ENCODE results near the gene MTMR1. TPM values are rescaled to one million over a fixed set of nuclear protein-coding genes. Genes with fewer than 3 reads are reported as not detected.

Gene MTMR1
- total RNA-seq, 2 experiments from 2014 or later, result 32.8 to 38.6 TPM

DNA sequence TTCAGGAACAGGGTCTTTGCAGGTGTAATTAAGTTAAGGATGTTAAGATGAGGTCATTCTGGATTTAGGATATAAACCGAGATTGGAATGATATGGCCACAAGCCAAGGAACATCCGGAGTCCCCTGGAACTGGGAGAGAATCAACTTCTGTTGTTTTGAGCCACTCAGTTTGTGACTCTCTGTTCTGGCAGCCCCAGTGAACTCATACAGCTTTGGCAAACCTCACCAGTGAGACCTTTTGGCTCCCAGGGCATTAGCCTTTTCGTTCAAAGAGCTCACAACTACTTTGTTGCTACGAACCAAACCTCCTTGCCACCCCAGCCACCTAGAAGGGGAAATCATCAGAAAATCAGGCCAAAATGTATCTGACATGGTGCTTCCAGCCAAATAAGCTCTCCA lies 80.4 kb downstream of the MTMR1 start:
- H3K27ac Mint-ChIP-seq, result no peak overlapping the region
- H3K4me1 Mint-ChIP-seq (ENCODE audit: low read depth), result peaks cover 5% of the 10 kb centered on the region
- no peak for DNase-seq
- ChIA-PET CTCF (interaction anchor here (3.9 kb wide), 1 partner anchor 309 kb away, joined by 80 read pairs; no protein-coding TSS in a partner anchor), POLR2A (no interaction called here)
- intact Hi-C loops (cut with micrococcal nuclease), result loop anchor here (5.0 to 10.0 kb wide), 2 partner anchors 131 to 309 kb away; no protein-coding TSS in a partner anchor
- H3K4me3 Mint-ChIP-seq, result no peak overlapping the region
- TF ChIP-seq, protein P1, sequence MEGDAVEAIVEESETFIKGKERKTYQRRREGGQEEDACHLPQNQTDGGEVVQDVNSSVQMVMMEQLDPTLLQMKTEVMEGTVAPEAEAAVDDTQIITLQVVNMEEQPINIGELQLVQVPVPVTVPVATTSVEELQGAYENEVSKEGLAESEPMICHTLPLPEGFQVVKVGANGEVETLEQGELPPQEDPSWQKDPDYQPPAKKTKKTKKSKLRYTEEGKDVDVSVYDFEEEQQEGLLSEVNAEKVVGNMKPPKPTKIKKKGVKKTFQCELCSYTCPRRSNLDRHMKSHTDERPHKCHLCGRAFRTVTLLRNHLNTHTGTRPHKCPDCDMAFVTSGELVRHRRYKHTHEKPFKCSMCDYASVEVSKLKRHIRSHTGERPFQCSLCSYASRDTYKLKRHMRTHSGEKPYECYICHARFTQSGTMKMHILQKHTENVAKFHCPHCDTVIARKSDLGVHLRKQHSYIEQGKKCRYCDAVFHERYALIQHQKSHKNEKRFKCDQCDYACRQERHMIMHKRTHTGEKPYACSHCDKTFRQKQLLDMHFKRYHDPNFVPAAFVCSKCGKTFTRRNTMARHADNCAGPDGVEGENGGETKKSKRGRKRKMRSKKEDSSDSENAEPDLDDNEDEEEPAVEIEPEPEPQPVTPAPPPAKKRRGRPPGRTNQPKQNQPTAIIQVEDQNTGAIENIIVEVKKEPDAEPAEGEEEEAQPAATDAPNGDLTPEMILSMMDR (IDR thresholded peaks at IDR 0.05), result no peak
- no peaks in the 10 kb centered on the region for H3K9me3 Mint-ChIP-seq
- ATAC-seq, result no peak
- no peaks in the 10 kb centered on the region for H3K36me3 Mint-ChIP-seq (ENCODE audit: low read depth)
- H3K27me3 Mint-ChIP-seq, result no peaks in the 10 kb centered on the region

DNA sequence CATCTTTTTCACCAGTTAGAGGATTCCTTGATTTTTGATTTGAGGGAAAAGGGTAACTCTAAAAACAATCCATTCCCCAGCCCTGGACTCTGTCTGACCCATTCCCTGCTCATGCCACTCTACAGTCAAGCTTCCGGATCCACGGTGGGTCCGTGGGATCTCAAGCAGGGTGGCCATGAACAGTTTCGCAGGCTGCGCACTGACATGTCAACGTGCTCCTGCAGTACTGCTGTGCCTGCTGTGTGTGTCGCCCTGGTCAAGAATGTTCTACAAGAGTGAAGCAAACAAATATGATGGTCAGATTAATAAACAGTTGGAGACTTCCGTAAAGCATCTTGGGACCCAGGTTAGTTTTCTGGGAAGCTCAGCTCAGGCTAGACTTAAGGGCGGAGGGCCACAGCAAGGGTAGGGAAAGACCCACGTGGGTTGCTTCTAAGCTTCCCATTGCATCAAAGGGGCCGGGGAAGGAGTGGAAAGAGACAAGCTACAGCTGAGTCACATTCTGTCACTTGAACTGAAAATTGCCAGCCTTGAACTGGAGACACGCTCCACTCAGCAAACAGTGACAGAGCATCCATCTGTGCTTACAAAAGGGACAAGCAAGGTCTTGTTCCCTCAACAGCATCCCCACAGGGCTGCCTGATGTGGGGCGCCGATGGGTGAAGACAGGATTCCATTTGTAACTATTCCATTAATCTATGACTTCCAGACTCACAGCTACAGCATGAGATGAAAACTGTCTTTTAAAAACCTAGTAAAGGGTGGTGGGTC lies 81.8 kb downstream of the MTMR1 start:
- intact Hi-C loops (cut with micrococcal nuclease), result loop anchor here (5.0 to 10.0 kb wide), 2 partner anchors 130 to 307 kb away; no protein-coding TSS in a partner anchor
- POLR2A ChIA-PET, result no interaction called here
- no peak overlapping the region for H3K4me3 Mint-ChIP-seq
- no peak overlapping the region for H3K27ac Mint-ChIP-seq
- no peaks in the 10 kb centered on the region for H3K9me3 Mint-ChIP-seq
- H3K36me3 Mint-ChIP-seq (ENCODE audit: low read depth), result no peaks in the 10 kb centered on the region
- CTCF ChIA-PET, result interaction anchor here (2.2 kb wide), 1 partner anchor 307 kb away, joined by 10 read pairs; no protein-coding TSS in a partner anchor
- peaks cover 15% of the 10 kb centered on the region for H3K4me1 Mint-ChIP-seq (ENCODE audit: low read depth)
- no peak for DNase-seq
- ATAC-seq, result no peak
- TF ChIP-seq, protein P1 (IDR thresholded peaks at IDR 0.05), result no peak
- no peaks in the 10 kb centered on the region for H3K27me3 Mint-ChIP-seq

DNA sequence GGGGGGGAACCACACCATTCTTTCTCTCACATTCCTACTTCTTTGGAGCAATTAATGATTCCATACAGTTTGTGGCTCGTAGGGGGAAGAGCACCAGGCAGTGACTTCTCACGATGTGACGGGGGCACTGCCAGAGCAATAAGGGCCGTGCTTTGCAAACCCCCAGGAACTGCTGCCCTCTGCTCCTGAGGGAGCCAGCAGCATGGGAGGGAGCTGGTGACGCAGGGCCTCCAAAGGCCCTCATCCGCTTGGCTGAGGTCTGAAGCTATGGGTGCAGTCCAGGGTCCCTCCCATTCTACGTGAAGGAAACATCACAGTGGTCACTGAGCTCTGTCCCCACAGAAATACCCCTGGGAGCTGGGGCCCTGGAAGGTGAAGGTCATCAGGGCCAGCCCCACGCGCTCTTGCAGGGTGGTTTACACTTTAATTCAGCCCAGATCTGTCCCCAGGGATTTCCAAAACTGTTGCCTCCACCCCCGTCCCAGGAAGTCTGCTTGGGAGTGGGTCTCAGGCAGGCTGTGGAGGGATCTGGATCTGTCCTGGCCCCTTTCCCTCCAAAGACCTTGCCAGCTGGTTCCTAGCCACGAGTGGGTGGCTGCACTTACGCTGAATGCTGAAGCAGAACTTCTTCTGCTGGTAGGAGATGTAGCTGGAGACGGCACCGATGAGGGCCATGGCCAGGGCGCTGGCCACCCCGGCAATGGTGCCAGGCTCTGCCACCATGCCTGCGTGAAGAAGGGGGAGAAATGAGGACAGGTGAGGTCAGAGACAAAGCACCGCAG lies 82.6 kb downstream of the MTMR1 start:
- H3K4me1 Mint-ChIP-seq (ENCODE audit: low read depth), result peaks cover 16% of the 10 kb centered on the region
- H3K9me3 Mint-ChIP-seq, result no peaks in the 10 kb centered on the region
- H3K36me3 Mint-ChIP-seq (ENCODE audit: low read depth), result no peaks in the 10 kb centered on the region
- CTCF ChIA-PET, result interaction anchor here (2.2 kb wide), 1 partner anchor 306 kb away, joined by 10 read pairs; no protein-coding TSS in a partner anchor
- no peak for DNase-seq
- no peaks in the 10 kb centered on the region for H3K27me3 Mint-ChIP-seq
- H3K27ac Mint-ChIP-seq, result no peak overlapping the region
- intact Hi-C loops (cut with micrococcal nuclease), result loop anchor here (10.0 kb wide), 1 partner anchor 129 kb away; no protein-coding TSS in a partner anchor
- no peak for ATAC-seq
- POLR2A ChIA-PET, result no interaction called here
- TF ChIP-seq, protein P1 (IDR thresholded peaks at IDR 0.05), result no peak
- H3K4me3 Mint-ChIP-seq, result no peak overlapping the region

DNA sequence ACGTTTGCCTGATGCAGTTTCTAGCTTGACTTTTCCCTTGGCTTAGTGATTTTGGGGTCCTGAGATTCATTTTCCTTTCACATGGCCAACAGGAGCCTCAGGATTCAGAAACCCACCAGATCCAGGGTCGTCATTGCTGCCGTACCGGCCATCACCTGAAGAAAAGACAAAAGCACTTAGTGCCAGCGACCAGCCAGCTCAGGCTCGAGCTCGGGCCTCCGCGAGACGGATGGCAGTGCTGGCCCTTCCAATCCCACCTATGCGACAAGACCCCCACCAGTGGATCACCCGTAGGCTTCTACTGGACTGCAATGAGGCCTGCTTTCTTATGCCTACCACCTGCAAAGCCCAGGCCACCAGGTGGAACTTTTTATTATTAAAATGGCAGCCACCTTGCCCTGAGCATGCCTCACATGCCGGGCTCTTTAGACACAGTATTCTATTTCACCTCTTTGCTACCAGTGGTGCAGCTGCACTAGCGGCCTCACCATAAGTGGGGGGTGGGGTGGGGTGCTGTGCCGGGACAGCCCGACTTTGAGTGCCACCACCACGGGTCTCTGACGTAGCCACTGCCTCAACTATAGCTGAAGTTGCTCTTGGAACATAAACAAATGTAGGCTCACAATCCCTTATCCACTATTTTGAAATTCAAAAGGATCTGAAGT lies 84.3 kb downstream of the MTMR1 start:
- intact Hi-C loops (cut with micrococcal nuclease), result loop anchor here (10.0 kb wide), 1 partner anchor 127 kb away; no protein-coding TSS in a partner anchor
- CTCF ChIA-PET, result interaction anchor here (1.2 kb wide), 1 partner anchor 123 kb away, joined by 3 read pairs; no protein-coding TSS in a partner anchor
- H3K4me1 Mint-ChIP-seq (ENCODE audit: low read depth), result peaks cover 16% of the 10 kb centered on the region

More for the DNA sequence above, 84.3 kb downstream of the MTMR1 start:
- DNase-seq, result no peak
- Mint-ChIP-seq H3K27me3 (no peaks in the 10 kb centered on the region), H3K27ac (no peak overlapping the region), H3K9me3 (no peaks in the 10 kb centered on the region), H3K4me3 (no peak overlapping the region), H3K36me3 (ENCODE audit: low read depth) (no peaks in the 10 kb centered on the region)
- POLR2A ChIA-PET, result interaction anchor here (0.7 kb wide), 1 partner anchor 40 kb away, joined by 3 read pairs; no protein-coding TSS in a partner anchor
- TF ChIP-seq, protein P1 (IDR thresholded peaks at IDR 0.05), result no peak
- no peak for ATAC-seq

Data from activated CD8-positive, alpha-beta T cell treated with anti-CD3 and anti-CD28 coated beads for 36 hours (primary cell).